SJCRH30 (cell line): ENCODE measurements around the gene BCAR3. TPM values are rescaled to one million over a fixed set of nuclear protein-coding genes. Genes with fewer than 3 reads are reported as not detected.

ENCODE experiments used
- DNase-seq, 2 experiments: peaks; one replicate each; pipeline ENCODE4 v3.0.0-alpha.2; 2015 to 2020
- H3K27ac ChIP-seq: fragments of 250-450 bp; sonication (Bioruptor Pico); 2 replicates; pipeline ENCODE4 v1.5.1; 2020; ENCODE audit warnings: mild to moderate bottlenecking, moderate library complexity
- H3K27me3 ChIP-seq: fragments of 250-450 bp; sonication (Bioruptor Pico); 2 replicates; pipeline ENCODE4 v1.5.1; 2020; ENCODE audit warnings: mild to moderate bottlenecking, moderate library complexity
- H3K36me3 ChIP-seq: fragments of 250-450 bp; sonication (Bioruptor Pico); 2 replicates; pipeline ENCODE4 v1.5.1; 2020; ENCODE audit warnings: mild to moderate bottlenecking, moderate library complexity
- H3K4me1 ChIP-seq: fragments of 250-450 bp; sonication (Bioruptor Pico); 2 replicates; pipeline ENCODE4 v1.5.1; 2020; ENCODE audit warnings: mild to moderate bottlenecking, moderate library complexity
- H3K4me3 ChIP-seq: fragments of 250-450 bp; sonication (Bioruptor Pico); 2 replicates; pipeline ENCODE4 v1.5.1; 2020; ENCODE audit warnings: mild to moderate bottlenecking, moderate library complexity
- H3K9me3 ChIP-seq: fragments of 250-450 bp; sonication (Bioruptor Pico); replicated peaks from 2 replicates; pipeline ENCODE4 v1.5.1; 2020; ENCODE audit warnings: mild to moderate bottlenecking, moderate library complexity
- total RNA-seq: library from RNA; depleted of rRNA; stranded (reverse); fragments of >200 nt; shearing (Covaris generic); gene quantifications from 2 replicates; pipeline ENCODE4 v1.2.3, GENCODE V29; 2014

The BCAR3 gene
- total RNA-seq, 1 experiment from 2014 or later, result 30.0 TPM

DNA sequence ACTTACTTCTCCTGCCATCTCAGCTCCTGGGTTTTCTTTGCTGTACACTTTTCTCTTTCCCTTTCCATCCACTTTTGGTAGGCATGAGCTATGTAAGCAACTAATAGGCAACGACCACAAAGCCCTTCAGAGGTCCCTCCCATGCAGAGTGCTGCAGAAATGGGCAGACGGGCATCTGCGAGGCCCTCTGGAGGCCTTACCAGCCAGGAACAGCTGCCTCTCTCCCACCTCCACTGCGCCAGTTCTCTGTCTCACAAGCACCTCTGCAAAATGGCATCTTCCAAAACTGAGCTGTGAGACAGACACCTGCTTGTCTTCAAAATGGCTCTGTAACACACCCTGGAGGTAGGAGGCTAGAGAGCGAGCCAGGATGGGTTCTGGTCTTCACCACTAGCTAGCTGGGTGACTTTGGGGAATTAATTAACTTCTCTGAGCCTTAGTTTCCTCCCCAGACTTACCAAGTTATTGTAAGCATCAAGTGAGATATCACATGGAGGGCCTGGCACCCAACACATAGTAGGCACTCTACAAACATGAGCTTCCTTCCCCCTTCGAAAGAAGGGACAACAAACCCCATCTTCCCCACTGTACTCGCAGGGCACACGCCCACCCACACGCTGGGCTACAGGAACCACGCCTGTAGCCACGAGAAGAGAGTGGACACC is 62.0 kb downstream of the BCAR3 start:
- no peaks in the 10 kb centered on the region for H3K9me3 ChIP-seq
- no peak overlapping the region for H3K4me3 ChIP-seq
- H3K27ac ChIP-seq, result no peak overlapping the region
- H3K27me3 ChIP-seq, result no peaks in the 10 kb centered on the region
- H3K36me3 ChIP-seq, result no peaks in the 10 kb centered on the region
- peaks cover 39% of the 10 kb centered on the region for H3K4me1 ChIP-seq
- DNase-seq, result no peak

DNA sequence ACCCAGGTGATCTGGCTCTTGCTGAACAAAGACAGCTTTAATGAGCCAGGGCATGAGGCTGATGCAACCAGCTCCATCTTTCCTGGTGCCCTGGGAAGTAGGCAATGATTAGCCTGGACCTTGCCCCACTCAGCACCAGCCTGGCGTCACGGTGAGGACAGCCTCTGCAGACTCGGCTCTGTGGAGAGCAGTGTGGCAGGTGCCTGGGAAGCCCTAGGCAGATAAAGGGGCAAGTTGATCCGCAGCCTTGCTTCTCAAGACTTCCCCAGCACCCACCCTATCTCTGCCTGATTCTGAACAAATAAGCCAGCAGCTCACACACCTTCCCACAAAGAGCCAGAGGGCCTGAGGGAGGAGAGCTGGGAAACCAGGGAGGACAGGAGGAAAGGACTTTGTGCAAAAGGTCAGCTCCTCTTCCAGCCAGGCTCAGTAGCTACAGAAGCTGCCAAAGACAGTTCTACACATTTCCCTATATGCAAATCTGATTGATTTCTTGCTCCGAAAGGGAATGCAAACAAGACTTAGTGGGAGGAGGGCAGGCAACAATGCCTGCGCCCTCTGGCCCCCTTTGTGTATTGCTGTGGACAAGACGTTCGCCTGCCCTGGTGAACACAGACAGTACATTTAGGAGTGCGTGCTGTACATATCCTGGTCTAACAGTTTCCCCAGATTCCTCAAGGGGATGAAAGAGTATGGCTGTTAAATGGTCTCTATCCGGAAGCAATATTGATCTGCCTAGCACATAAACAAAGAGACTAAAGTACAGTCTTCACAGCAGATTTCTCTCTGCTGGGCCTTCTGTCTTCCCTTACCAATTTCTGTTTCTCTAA is 63.8 kb downstream of the BCAR3 start:
- H3K27me3 ChIP-seq, result no peaks in the 10 kb centered on the region
- DNase-seq, result no peak
- no peaks in the 10 kb centered on the region for H3K36me3 ChIP-seq
- no peak overlapping the region for H3K27ac ChIP-seq
- no peaks in the 10 kb centered on the region for H3K9me3 ChIP-seq
- no peak overlapping the region for H3K4me3 ChIP-seq
- peaks cover 40% of the 10 kb centered on the region for H3K4me1 ChIP-seq

DNA sequence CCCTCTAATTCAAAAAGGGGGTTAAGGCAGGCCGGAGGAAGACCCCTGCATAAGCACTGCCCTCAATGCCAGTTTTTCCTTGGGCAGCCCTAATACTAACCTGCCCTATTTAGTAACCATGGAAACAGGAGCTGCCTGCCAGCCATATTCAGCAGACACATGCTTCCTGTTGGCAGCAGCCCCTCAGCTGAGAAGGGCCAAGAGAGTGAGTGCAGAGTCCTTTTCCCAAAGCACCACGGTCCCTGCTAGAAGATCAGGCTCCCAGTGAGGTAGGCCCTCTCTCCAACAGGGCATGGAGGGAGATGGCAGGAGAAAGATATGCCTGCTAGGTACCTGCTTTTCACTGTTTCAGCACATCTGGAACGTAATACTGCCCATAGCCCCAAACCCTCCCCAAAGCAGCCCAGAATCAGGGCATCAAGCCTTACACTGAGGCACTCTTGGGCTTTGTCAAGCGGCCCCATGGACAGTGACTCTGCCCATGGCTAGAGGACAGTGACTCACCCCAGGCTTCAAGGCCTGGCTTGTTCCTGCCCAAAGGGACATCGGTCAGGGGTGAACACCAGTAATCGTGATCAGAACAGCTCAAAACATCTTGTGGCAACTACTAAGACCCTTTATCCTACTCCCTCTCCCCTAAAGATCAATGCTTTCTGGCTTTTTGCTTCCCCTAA is 64.5 kb downstream of the BCAR3 start:
- Histone ChIP-seq H3K9me3 (no peaks in the 10 kb centered on the region), H3K4me3 (no peak overlapping the region), H3K27me3 (no peaks in the 10 kb centered on the region), H3K27ac (no peak overlapping the region), H3K4me1 (peaks cover 35% of the 10 kb centered on the region), H3K36me3 (no peaks in the 10 kb centered on the region)
- no peak for DNase-seq

DNA sequence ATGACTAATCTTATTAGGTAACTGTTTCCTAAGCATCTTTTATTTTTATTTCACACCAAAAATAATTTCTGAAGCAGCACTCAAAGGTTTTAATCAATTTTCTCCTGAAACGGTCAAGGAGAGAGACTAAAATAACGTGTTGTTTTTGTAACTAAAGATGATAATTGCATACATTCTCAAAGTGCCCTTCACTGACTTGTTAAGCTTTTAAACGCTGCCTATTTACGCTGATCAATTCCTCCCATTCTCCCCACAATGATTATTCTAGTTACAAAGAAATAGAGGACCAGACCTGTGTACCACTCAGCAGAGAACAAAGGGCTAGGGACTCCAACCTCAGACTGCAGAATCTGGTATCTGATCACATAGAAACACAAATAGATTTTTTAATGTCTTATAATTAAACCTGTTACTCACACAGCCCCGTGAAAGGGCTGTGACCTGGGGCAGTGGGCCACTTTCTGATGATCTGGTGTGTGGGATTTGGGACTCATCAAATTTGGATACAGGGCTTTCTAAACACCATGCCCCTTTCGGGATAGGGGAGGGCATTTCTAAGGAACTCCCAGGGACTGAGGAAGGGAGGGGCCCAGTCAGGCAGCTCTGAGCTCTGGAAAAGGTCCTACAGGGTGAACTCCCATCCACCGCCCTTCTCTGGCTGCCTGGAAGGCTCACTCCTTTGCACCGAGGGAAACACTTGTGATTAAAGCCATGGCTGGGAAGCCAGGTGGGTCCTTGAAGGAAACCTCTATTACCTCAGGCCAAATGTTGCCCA is 65.2 kb downstream of the BCAR3 start:
- Histone ChIP-seq H3K9me3 (no peaks in the 10 kb centered on the region), H3K4me1 (peaks cover 31% of the 10 kb centered on the region), H3K36me3 (no peaks in the 10 kb centered on the region), H3K27ac (peak overlapping the region; percentile 2; the same call in 1 of the 2 replicates), H3K27me3 (no peaks in the 10 kb centered on the region), H3K4me3 (no peak overlapping the region)
- no peak for DNase-seq

DNA sequence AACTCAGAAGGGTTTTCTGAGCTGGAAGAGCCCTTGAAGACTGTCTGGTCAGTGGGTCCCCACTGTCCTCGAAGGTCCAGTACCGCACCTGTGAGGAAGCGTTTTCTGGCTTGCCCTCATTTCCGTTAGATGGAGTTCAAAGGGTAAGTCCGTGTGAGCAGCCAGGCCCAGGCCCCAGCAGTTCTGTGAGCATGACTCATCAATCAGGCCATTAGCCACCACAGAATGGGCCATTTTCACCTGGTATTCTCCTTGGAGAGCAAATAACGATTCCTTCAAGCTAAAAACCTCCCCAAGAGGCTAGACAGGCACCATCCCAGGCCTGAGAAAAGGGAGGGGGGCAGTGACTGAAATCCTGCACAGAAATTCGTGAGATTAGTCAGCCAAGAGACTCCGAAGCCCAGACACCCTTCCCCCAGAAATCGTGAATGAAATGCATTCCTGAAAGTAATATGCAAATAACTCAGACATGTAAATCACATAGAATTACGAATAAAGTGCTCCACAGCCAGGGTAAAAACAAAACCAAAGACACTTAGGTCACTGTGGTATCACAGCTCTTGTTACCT is 66.0 kb downstream of the BCAR3 start:
- Histone ChIP-seq H3K36me3 (no peaks in the 10 kb centered on the region), H3K27ac (peak overlapping the region; percentile 2), H3K4me1 (peaks cover 31% of the 10 kb centered on the region), H3K4me3 (no peak overlapping the region), H3K9me3 (no peaks in the 10 kb centered on the region), H3K27me3 (no peaks in the 10 kb centered on the region)
- no peak for DNase-seq

DNA sequence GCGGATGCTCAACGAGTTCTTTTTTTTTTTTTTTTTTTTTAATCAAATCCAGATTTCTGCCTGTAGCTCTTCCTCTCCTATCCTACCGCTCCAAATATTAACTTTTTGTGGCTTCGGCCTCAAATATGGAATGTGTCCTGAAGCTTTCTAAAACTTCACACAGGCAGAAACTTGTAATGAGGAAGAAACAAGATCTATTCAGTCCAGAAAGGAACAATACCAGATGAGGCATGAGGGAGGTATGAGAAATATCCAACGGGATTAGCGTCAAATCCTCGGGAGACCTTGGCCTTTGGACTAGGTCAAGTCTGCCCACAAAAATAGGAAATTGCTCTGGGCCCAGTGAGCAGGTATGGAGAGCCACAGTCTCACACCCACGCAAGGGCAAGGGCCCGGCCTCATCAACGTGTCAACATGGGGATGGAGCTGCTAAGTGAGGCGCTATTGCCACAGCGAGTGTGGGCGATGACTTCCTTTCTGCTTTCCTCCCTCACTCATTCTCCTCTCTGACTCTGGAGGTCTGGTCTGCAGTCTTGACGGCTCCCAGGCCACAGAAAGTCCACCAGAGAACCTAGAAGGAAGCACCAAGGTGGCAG is 66.6 kb downstream of the BCAR3 start:
- H3K4me1 ChIP-seq, result peaks cover 31% of the 10 kb centered on the region
- no peak for DNase-seq
- no peaks in the 10 kb centered on the region for H3K27me3 ChIP-seq
- no peaks in the 10 kb centered on the region for H3K9me3 ChIP-seq
- H3K27ac ChIP-seq, result peak overlapping the region; percentile 2
- no peak overlapping the region for H3K4me3 ChIP-seq
- no peaks in the 10 kb centered on the region for H3K36me3 ChIP-seq

DNA sequence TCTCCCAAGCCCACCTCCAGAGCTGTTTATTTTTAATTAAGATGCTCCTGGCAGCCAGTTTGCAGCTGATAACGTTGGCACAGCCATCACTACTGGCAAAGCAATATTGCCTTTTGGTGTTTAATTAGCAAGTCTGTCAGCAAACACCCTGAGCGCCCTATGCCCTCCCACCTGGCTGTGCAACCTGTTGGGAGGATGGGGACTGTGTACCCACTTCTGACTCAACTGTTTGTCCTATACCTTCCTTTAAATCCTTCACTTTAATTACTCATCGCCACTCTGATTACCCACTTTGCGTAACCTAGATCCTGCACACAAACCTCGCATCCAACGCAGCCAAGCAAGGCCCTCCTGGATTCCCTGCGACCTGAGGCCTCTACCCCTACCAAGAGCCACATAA is 67.1 kb downstream of the BCAR3 start:
- Histone ChIP-seq H3K27ac (no peak overlapping the region), H3K4me3 (no peak overlapping the region), H3K4me1 (peaks cover 33% of the 10 kb centered on the region), H3K27me3 (no peaks in the 10 kb centered on the region), H3K9me3 (no peaks in the 10 kb centered on the region), H3K36me3 (no peaks in the 10 kb centered on the region)
- DNase-seq, result no peak

DNA sequence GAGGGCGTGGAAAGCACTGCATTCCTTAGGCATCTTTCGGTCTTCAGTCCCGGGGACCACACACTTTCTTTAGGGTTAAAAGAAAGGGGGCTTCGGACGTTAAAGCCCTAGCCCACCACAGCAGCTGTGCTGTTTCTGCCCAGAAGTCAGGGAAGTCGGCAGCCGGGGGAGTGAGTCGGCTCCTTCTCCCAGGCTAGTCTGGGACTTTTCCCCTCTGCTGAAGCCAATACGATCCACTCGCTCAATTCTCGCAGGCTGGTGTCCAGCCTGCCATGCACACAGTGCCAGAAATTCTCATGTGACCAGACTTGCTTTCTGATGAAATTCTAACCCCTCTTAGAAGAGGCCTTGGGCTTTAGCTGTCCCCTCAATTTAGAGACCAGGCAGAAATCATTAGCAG is 67.7 kb downstream of the BCAR3 start:
- no peak for DNase-seq

DNA sequence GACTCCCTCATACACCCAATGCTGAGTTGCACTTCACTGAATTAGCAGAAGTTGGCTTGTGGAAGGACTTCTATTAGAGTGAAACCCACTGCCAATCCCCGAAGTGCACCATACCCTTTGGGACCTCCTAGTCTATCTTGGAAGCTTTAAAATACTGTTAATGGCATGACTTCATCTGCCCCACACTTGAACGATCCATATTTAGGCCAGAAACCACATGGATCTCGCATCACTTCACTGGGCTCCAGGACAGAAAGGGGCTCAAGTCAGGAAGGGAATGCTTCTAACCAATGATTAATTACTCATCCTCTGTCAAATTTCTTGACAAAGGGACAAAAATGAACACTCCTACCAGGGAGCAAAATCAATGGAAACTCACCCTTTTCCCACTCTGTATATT is 69.1 kb downstream of the BCAR3 start:
- H3K4me1 ChIP-seq, result peaks cover 50% of the 10 kb centered on the region
- H3K4me3 ChIP-seq, result no peak overlapping the region
- H3K36me3 ChIP-seq, result no peaks in the 10 kb centered on the region
- no peak overlapping the region for H3K27ac ChIP-seq
- no peaks in the 10 kb centered on the region for H3K27me3 ChIP-seq
- DNase-seq, result no peak
- H3K9me3 ChIP-seq, result no peaks in the 10 kb centered on the region

More for the DNA sequence above, 67.7 kb downstream of the BCAR3 start:
- Histone ChIP-seq H3K27ac (no peak overlapping the region), H3K36me3 (no peaks in the 10 kb centered on the region), H3K4me1 (peaks cover 39% of the 10 kb centered on the region), H3K27me3 (no peaks in the 10 kb centered on the region), H3K9me3 (no peaks in the 10 kb centered on the region), H3K4me3 (no peak overlapping the region)

DNA sequence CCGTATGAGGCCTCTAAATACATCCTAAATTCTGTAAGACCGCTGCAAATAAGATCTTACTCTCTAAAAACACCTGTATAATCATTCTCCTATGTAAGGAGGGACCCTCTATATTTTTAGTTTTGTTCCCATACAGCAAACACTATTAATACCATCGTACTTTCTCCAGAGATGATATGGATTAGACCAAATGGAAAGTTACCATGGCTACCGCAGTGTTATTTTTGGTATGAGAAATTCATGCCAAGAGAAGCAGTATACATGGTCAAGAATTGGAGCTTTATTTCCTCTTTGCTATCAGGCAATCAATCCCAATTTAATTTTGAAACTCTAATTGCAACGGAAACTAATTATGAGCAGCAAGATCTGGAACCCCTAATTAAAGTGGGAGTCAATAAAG is 70.0 kb downstream of the BCAR3 start:
- Histone ChIP-seq H3K4me3 (no peak overlapping the region), H3K36me3 (no peaks in the 10 kb centered on the region), H3K27ac (no peak overlapping the region), H3K27me3 (no peaks in the 10 kb centered on the region), H3K4me1 (peaks cover 41% of the 10 kb centered on the region), H3K9me3 (no peaks in the 10 kb centered on the region)
- no peak for DNase-seq

DNA sequence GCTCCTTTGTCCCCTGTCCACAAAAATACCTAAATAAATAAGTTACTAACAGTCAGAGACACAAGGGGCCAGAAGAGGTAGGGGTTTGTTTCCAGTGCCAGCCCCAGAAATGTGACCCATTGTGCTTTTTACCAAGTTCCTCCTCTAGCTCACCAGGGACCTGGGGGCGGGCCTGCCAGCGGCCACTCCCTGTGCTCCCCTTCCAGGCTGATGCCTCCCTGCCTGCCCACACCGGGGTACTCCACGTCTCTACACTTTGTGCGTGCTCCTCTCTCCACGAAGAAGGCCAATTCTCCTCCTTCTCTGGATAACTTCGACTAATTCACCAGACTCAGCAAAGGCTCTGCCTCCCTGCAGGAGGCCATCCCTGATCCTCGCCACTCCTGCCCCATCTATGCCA is 72.1 kb downstream of the BCAR3 start:
- Histone ChIP-seq H3K4me3 (no peak overlapping the region), H3K9me3 (no peaks in the 10 kb centered on the region), H3K4me1 (peaks cover 20% of the 10 kb centered on the region), H3K36me3 (no peaks in the 10 kb centered on the region; the same call in 1 of the 2 replicates), H3K27me3 (no peaks in the 10 kb centered on the region), H3K27ac (no peak overlapping the region)
- no peak for DNase-seq

DNA sequence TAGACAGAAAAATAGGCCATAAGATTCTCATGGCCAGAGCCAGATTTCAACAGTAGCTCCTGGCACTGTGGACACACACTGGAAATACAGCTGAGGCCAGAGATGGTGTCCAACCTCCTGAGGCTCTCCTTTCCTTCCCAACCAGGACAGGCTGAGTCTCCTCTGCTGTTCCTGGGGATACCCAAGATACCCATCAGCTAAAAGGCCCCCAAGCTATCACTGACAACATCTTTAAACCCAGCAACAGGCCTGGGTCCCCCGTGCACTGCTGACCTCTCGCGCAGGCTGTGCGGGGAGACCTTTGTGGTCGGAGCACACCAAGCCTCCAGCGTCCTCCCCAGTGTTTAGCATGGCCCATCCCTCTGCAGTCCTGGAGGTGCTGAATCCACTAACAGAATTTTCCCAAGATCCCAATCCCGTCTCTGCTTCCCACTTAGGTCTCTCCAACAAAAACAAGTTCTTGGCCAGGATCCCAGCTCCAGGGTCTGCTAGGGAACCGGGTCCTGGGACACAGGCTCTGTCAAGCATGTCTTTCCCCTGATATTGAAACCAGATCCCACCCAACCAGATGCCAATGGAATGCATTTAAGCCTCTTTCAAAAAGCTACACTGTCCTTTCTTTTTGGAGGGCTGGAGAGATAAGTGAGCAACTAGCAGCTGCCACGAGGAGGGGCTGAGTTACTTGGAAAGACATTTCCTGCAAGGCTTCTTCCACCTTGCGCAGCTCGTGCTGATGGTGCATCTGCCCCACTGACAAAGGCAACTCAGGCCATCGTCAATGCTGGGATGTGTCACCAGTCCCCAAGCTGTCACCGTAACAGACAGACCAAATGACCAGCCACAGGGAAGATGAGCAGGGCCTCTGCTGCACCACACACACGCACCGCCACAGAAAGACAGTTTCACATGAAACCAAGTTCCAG is 73.2 kb downstream of the BCAR3 start:
- no peaks in the 10 kb centered on the region for H3K9me3 ChIP-seq
- no peak overlapping the region for H3K4me3 ChIP-seq
- no peaks in the 10 kb centered on the region for H3K27me3 ChIP-seq
- DNase-seq, result peak; percentile 91 to 95
- H3K4me1 ChIP-seq, result peaks cover 20% of the 10 kb centered on the region
- no peaks in the 10 kb centered on the region; the same call in 1 of the 2 replicates for H3K36me3 ChIP-seq
- no peak overlapping the region for H3K27ac ChIP-seq

DNA sequence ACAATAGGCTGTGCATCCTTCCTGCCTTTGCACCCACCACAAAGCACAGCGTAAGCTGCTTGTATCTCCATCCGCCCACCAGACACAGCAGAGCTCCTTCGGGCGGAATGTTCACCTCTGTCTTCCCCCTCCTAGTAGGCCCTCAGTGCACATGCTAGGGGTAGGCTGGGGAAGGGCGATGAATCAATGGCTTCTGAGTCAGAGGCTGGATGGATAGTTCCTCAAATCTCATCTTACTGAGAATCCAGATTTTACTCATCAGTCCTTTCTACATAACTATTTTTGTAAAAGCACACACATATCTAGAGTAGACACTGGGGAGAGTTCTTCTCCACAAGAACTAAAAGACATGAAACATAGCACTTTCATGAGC is 73.8 kb downstream of the BCAR3 start:
- peaks cover 20% of the 10 kb centered on the region for H3K4me1 ChIP-seq
- DNase-seq, result no peak

More for the DNA sequence above, 73.8 kb downstream of the BCAR3 start:
- Histone ChIP-seq H3K27me3 (no peaks in the 10 kb centered on the region), H3K27ac (no peak overlapping the region), H3K36me3 (no peaks in the 10 kb centered on the region; the same call in 1 of the 2 replicates), H3K4me3 (no peak overlapping the region), H3K9me3 (no peaks in the 10 kb centered on the region)
